K562 (cell line): ENCODE data around the gene CAPN5. TPM values are rescaled to one million over a fixed set of nuclear protein-coding genes. Genes with fewer than 3 reads are reported as not detected.

Experiments used
- SRSF1 ChIP-seq: fragments of 200-400 bp; formaldehyde crosslinking; IDR thresholded peaks from 2 replicates; pipeline ENCODE4 v1.6.1; 2017; ENCODE audit warnings: mild to moderate bottlenecking, low read depth, low read length, moderate library complexity
- ZNF778 ChIP-seq: fragments of 450-650 bp; formaldehyde crosslinking; IDR thresholded peaks from 2 replicates; pipeline ENCODE4 v1.4.0; 2020; ENCODE audit warnings: mild to moderate bottlenecking, moderate library complexity
- polyA plus RNA-seq, 8 experiments: library from polyadenylated mRNA; depleted of rRNA in 4 of 8; stranded (reverse) in 5 of 8; unstranded in 3 of 8; fragments of >200 nt; fragmentation: Nextera tagmentation in 2 of 8; fragmentation: Illumina TruSeq in 1 of 8; extraction: Ambion mirVana in 2 of 8; extraction: Trizol in 1 of 8; gene quantifications; 2 replicates each; pipeline versions ENCODE4 v1.2.1 to v1.2.3, GENCODE V29; 2011 to 2014; ENCODE audit warnings: inconsistent platforms in 1 of 8, missing spikeins in 1 of 8
- total RNA-seq, 7 experiments: library from RNA; depleted of rRNA in 6 of 7; stranded (reverse); fragments of >200 nt in 6 of 7; fragmentation: Illumina TruSeq in 2 of 7; extraction: Trizol in 2 of 7; gene quantifications; 2 replicates each; pipeline versions ENCODE4 v1.2.1 to v1.2.3, GENCODE V29; 2011 to 2021; ENCODE audit warnings: low replicate concordance in 1 of 7
- TF ChIP-seq, protein P1 (sequence below), 3 experiments: fragments of 200-800 bp in 1 of 3; fragments of 250-450 bp in 1 of 3; fragments of 450-650 bp in 1 of 3; sonication (Bioruptor Pico) in 1 of 3; sonication (Bioruptor generic) in 1 of 3; formaldehyde crosslinking in 1 of 3; IDR thresholded peaks; 2 replicates each; pipeline versions ENCODE4 v1.6.1 to v1.8.0; 2016 to 2022; ENCODE audit warnings: mild to moderate bottlenecking in 2 of 3, missing genetic modification characterization in 2 of 3, missing compliant biosample characterization in 1 of 3, moderate library complexity in 1 of 3
- TF ChIP-seq, protein P2 (sequence below): sonication (generic); formaldehyde crosslinking; IDR thresholded peaks from 2 replicates; pipeline ENCODE4 v1.8.0; 2023; ENCODE audit warnings: missing genetic modification reagents, mild to moderate bottlenecking, borderline replicate concordance
- TF ChIP-seq, protein P3 (sequence below): sonication (generic); formaldehyde crosslinking; IDR thresholded peaks from 2 replicates; pipeline ENCODE4 v1.5.0; 2020; ENCODE audit warnings: missing genetic modification reagents

Gene CAPN5
- total and polyA plus RNA-seq, 9 of the 15 experiments (the other 6 are each of a cell fraction or from before 2014, with no cell fraction given), result 0.04 to 0.44 (median 0.14) TPM; not detected in 2

- TF ChIP-seq, protein P1, sequence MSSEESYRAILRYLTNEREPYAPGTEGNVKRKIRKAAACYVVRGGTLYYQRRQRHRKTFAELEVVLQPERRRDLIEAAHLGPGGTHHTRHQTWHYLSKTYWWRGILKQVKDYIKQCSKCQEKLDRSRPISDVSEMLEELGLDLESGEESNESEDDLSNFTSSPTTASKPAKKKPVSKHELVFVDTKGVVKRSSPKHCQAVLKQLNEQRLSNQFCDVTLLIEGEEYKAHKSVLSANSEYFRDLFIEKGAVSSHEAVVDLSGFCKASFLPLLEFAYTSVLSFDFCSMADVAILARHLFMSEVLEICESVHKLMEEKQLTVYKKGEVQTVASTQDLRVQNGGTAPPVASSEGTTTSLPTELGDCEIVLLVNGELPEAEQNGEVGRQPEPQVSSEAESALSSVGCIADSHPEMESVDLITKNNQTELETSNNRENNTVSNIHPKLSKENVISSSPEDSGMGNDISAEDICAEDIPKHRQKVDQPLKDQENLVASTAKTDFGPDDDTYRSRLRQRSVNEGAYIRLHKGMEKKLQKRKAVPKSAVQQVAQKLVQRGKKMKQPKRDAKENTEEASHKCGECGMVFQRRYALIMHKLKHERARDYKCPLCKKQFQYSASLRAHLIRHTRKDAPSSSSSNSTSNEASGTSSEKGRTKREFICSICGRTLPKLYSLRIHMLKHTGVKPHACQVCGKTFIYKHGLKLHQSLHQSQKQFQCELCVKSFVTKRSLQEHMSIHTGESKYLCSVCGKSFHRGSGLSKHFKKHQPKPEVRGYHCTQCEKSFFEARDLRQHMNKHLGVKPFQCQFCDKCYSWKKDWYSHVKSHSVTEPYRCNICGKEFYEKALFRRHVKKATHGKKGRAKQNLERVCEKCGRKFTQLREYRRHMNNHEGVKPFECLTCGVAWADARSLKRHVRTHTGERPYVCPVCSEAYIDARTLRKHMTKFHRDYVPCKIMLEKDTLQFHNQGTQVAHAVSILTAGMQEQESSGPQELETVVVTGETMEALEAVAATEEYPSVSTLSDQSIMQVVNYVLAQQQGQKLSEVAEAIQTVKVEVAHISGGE (CRISPR knock-in tag; IDR thresholded peaks at IDR 0.05), result no peak
- TF ChIP-seq ZNF778 (CRISPR knock-in tag) (no peak), SRSF1 (no peak)
- TF ChIP-seq, protein P2, sequence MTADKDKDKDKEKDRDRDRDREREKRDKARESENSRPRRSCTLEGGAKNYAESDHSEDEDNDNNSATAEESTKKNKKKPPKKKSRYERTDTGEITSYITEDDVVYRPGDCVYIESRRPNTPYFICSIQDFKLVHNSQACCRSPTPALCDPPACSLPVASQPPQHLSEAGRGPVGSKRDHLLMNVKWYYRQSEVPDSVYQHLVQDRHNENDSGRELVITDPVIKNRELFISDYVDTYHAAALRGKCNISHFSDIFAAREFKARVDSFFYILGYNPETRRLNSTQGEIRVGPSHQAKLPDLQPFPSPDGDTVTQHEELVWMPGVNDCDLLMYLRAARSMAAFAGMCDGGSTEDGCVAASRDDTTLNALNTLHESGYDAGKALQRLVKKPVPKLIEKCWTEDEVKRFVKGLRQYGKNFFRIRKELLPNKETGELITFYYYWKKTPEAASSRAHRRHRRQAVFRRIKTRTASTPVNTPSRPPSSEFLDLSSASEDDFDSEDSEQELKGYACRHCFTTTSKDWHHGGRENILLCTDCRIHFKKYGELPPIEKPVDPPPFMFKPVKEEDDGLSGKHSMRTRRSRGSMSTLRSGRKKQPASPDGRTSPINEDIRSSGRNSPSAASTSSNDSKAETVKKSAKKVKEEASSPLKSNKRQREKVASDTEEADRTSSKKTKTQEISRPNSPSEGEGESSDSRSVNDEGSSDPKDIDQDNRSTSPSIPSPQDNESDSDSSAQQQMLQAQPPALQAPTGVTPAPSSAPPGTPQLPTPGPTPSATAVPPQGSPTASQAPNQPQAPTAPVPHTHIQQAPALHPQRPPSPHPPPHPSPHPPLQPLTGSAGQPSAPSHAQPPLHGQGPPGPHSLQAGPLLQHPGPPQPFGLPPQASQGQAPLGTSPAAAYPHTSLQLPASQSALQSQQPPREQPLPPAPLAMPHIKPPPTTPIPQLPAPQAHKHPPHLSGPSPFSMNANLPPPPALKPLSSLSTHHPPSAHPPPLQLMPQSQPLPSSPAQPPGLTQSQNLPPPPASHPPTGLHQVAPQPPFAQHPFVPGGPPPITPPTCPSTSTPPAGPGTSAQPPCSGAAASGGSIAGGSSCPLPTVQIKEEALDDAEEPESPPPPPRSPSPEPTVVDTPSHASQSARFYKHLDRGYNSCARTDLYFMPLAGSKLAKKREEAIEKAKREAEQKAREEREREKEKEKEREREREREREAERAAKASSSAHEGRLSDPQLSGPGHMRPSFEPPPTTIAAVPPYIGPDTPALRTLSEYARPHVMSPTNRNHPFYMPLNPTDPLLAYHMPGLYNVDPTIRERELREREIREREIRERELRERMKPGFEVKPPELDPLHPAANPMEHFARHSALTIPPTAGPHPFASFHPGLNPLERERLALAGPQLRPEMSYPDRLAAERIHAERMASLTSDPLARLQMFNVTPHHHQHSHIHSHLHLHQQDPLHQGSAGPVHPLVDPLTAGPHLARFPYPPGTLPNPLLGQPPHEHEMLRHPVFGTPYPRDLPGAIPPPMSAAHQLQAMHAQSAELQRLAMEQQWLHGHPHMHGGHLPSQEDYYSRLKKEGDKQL (CRISPR knock-in tag), result no peak
- TF ChIP-seq, protein P3, sequence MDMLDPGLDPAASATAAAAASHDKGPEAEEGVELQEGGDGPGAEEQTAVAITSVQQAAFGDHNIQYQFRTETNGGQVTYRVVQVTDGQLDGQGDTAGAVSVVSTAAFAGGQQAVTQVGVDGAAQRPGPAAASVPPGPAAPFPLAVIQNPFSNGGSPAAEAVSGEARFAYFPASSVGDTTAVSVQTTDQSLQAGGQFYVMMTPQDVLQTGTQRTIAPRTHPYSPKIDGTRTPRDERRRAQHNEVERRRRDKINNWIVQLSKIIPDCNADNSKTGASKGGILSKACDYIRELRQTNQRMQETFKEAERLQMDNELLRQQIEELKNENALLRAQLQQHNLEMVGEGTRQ, result no peak
Observed at GRCh38 chr11:77123591-77123990, 56.8 kb downstream of the CAPN5 start (continued).
